GM19397 (cell line): ENCODE results near the gene EPB41.
"Not testable (repeated sequence)": the region's sequence is repeated elsewhere in the genome, so short reads cannot be mapped to it uniquely, and the experiment has no call there.

Experiments
- ATAC-seq: cut with Tn5 transposase; IDR thresholded peaks from one replicate; pipeline ENCODE4 v1.9.1; 2021; ENCODE audit warnings: mild to moderate bottlenecking, moderate library complexity; ENCODE audit not compliant: unreplicated experiment

The EPB41 gene

GRCh38 chr1:29094433-29094832 is 180.1 kb downstream of the EPB41 start:
- ATAC-seq, result no peak

GRCh38 chr1:29094954-29095353 is 180.6 kb downstream of the EPB41 start:
- ATAC-seq, result no peak

- no peak for ATAC-seq
Measured at GRCh38 chr1:29096231-29096886, 182.0 kb downstream of the EPB41 start.

- no peak for ATAC-seq
Measured at GRCh38 chr1:29099286-29099685, 184.9 kb downstream of the EPB41 start.

- ATAC-seq, result no peak
Measured at GRCh38 chr1:29100487-29100886, 186.1 kb downstream of the EPB41 start.

- no peak for ATAC-seq
Measured at GRCh38 chr1:29105822-29106221, 191.5 kb downstream of the EPB41 start.

- ATAC-seq, result not testable (repeated sequence)
Measured at GRCh38 chr1:29108041-29108440, 193.7 kb downstream of the EPB41 start.

- no peak for ATAC-seq
Measured at GRCh38 chr1:29112705-29113412, 198.5 kb downstream of the EPB41 start.

- ATAC-seq, result no peak
Measured at GRCh38 chr1:29113413-29114117, 199.2 kb downstream of the EPB41 start.

- ATAC-seq, result no peak
Measured at GRCh38 chr1:29114654-29115053, 200.3 kb downstream of the EPB41 start.

GRCh38 chr1:29117381-29117780 is 203.0 kb downstream of the EPB41 start:
- no peak for ATAC-seq

- ATAC-seq, result no peak
Measured at GRCh38 chr1:29119121-29119929, 205.0 kb downstream of the EPB41 start.

GRCh38 chr1:29120367-29120766 is 206.0 kb downstream of the EPB41 start:
- no peak for ATAC-seq

GRCh38 chr1:29120947-29121485 is 206.6 kb downstream of the EPB41 start:
- ATAC-seq, result no peak

GRCh38 chr1:29121516-29121935 is 207.2 kb downstream of the EPB41 start:
- no peak for ATAC-seq

- ATAC-seq, result no peak
Measured at GRCh38 chr1:29121936-29122681, 207.7 kb downstream of the EPB41 start.

GRCh38 chr1:29122682-29123052 is 208.3 kb downstream of the EPB41 start:
- no peak for ATAC-seq

- no peak for ATAC-seq
Measured at GRCh38 chr1:29123053-29123886, 208.9 kb downstream of the EPB41 start.

- no peak for ATAC-seq
Measured at GRCh38 chr1:29123887-29124365, 209.6 kb downstream of the EPB41 start, which contains the start of gene TMEM200B. TMEM200B (minus strand) TSS chr1:29123903; CDS start chr1:29121828, 2,075 bp downstream.
